G401 (cell line): ENCODE results near the gene PSMD3. TPM values are rescaled to one million over a fixed set of nuclear protein-coding genes. Genes with fewer than 3 reads are reported as not detected.
A peak's percentile ranks its signal among the peaks of the same experiment; 100 is the strongest.

ENCODE experiments used
- DNase-seq: peaks from one replicate; pipeline ENCODE4 v3.0.0-alpha.2; 2015; ENCODE audit warnings: low spot score
- in situ Hi-C: cut with HindIII; loops from 2 replicates; pipeline ENCODE4 v1.10.0; 2016; ENCODE audit warnings: low sequenced_read_pairs, mixed read lengths
- total RNA-seq: library from RNA; depleted of rRNA; stranded (reverse); fragments of >200 nt; shearing (Covaris generic); gene quantifications from 2 replicates; pipeline ENCODE4 v1.2.3, GENCODE V29; 2014; rRNA removed

The PSMD3 gene
- total RNA-seq, 1 experiment from 2014 or later: 317 TPM

GRCh38 chr17:40033339-40033738, 52.7 kb downstream of the PSMD3 start:
- DNase-seq: no peak
- in situ Hi-C loops: no loop called here

GRCh38 chr17:40034426-40035161, 54.0 kb downstream of the PSMD3 start:
- peak; percentile 63 for DNase-seq
- in situ Hi-C loops: no loop called here

GRCh38 chr17:40035162-40035559, 54.6 kb downstream of the PSMD3 start:
- in situ Hi-C loops: no loop called here
- peak; percentile 86 for DNase-seq

- in situ Hi-C loops: no loop called here
- peak; percentile 90 for DNase-seq
Observed at GRCh38 chr17:40038882-40039513, 58.4 kb downstream of the PSMD3 start.

GRCh38 chr17:40041196-40041595, 60.6 kb downstream of the PSMD3 start:
- in situ Hi-C loops: no loop called here
- DNase-seq: no peak

Other genes with a start within 250 kb of the PSMD3 start
- gene GRB7, start 242.9 kb upstream of the PSMD3 start, total RNA-seq: 1.7 and 2.0 TPM in 2 replicates
- gene IKZF3, start 116.5 kb upstream of the PSMD3 start, total RNA-seq: not detected in 2 replicates
- gene ZPBP2, start 112.6 kb upstream of the PSMD3 start, total RNA-seq: not detected in 2 replicates
- 0.24 and 1.9 TPM in 2 replicates for gene GSDMB, start 62.2 kb upstream of the PSMD3 start, total RNA-seq
- gene ORMDL3, start 53.2 kb upstream of the PSMD3 start, total RNA-seq: 37.8 and 40.4 TPM in 2 replicates
- not detected in 2 replicates for gene LRRC3C, start 53.1 kb upstream of the PSMD3 start, total RNA-seq
- gene GSDMA, start 17.8 kb upstream of the PSMD3 start, total RNA-seq: not detected in 2 replicates
- not detected in 2 replicates for gene CSF3, start 34.6 kb downstream of the PSMD3 start, total RNA-seq
- gene MED24, start 73.6 kb downstream of the PSMD3 start, total RNA-seq: 70.0 and 90.8 TPM in 2 replicates
- 11.8 and 18.4 TPM in 2 replicates for gene THRA, start 82.2 kb downstream of the PSMD3 start, total RNA-seq
- gene NR1D1, start 119.8 kb downstream of the PSMD3 start, total RNA-seq: 0.06 and 2.0 TPM in 2 replicates
- 67.9 and 80.5 TPM in 2 replicates for gene MSL1, start 141.2 kb downstream of the PSMD3 start, total RNA-seq
- 31.1 and 61.1 TPM in 2 replicates for gene CASC3, start 159.7 kb downstream of the PSMD3 start, total RNA-seq
- gene RAPGEFL1, start 196.7 kb downstream of the PSMD3 start, total RNA-seq: 1.1 and 2.6 TPM in 2 replicates
- gene WIPF2, start 238.5 kb downstream of the PSMD3 start, total RNA-seq: 4.6 and 9.7 TPM in 2 replicates